HTR-8/SVneo (cell line): ENCODE data around the gene ZNF566.
"Not testable (repeated sequence)": the region's sequence is repeated elsewhere in the genome, so short reads cannot be mapped to it uniquely, and the experiment has no call there.

ENCODE experiments used
- DNase-seq: peaks from one replicate; pipeline ENCODE4 v3.0.0; 2011; ENCODE audit warnings: low spot score, mixed read lengths; ENCODE audit not compliant: insufficient read length
- FAIRE-seq: peaks from 2 replicates; lab custom pipeline; 2011; peaks lifted over from hg19 to GRCh38; lab: Jason Lieb, UNC

Gene ZNF566

DNA sequence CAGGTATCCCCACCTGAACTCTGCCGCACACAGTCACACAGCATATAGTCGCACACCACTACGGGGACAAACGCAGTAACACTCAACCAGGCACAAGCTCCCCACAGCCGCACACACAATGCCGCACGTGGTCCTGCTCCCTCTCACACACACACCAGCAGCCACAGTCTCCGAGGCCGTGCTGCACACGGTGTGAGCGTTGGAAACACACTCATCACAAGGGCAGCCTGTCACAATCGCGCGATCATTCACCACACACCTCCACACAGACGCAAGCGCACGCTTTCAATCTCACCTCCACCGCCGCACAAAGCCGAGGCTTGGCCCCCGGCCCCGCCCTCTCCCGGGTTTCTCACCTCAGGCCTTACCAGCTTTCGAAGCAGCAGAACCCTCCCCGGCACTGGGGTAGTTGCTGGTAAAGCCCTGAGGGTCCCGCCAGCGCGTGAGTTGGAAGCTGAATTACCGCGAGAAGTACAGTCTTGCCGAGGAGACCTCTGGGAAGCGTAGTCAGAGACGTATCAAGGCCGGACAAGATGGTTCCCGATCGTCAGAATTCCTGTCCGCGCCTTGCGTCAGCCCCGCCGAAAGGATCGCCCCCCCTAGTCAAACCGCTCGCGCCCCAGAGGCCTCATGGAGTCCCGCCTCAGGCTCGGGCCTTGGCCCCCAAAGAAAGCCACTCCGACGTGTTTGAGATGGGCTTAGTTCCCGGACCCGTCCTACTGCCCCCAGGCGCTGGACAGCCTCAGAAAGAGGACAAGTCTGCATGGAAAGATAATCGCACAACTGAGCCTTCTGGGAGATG lies at the start of gene ZNF566:
ZNF566 (minus strand) TSS at position 444 of the 802 bp plus-strand sequence. CDS start 13,004 bp downstream, outside the sequence.
- FAIRE-seq = peak; percentile 81
- DNase-seq = peak; percentile 97

DNA sequence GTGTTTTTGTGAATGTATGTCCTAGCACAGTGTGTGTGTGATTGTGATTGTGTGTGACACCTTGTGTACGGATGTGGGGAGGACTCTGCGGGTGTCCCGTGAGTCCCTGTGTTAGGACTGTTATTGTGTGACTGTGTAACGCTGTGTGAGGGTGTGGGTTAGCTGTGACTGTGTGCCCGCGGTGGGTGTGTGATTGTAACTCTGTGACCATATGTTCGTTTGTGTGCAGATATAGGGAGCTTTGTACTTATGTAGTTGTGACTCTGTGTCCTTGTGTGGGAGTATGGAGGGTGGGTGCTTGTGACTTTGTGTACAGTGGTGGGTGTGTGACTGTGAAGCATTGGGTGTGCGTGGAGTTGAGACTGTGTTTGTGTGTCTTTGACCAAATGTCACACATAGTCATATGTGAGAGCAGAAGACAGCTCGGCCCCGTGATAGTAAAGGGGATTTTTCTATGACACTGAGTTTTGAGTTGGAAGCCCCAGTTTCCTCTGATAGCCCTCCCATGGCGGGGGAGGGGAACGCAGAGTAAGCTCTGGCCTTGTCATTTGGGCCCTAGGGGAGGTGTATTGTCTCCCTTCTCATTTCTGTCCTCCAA lies 39.7 kb upstream of the ZNF566 start:
- no peak for FAIRE-seq
- DNase-seq = peak; percentile 7

DNA sequence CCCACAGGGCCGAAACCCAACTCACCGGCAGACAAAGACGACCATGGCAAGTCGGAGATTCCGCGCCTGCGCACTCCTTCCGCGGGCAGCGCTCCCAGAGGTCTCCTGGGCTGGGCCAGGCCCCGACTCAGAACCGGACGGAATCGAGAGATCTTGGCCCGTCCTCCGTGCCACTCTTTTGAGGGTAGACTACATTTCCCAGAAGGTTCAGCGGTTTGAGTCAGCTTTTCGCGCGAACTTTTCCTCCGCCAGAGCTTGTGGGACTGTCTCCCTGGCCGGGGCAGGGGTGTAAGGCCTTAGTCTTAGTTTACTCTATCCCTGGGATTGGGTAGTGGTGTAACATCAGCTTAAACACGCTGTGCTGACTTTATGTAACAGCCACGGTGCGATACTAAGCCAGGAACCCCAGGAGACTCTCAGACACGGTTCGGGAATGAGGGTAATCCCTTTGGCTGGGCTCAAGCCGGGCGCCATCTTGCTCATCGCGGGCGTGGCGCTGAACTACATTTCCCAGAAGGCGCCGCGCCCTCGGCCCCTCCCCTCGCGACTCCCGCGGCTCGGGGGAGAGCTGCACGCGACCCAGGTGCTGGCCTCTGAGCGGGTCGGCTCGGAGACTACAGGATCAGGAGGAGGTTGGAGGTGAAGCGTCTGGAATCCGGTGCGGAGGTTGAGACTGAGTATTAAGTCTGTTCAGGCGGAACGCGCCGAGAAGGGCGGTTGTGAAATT lies 39.0 kb upstream of the ZNF566 start, which contains the start of gene ZNF260:
ZNF260 (minus strand) TSS at position 78 of the 727 bp plus-strand sequence. CDS start 13,033 bp downstream, outside the sequence.
- DNase-seq (peak; percentile 91), FAIRE-seq (peak; percentile 38)

DNA sequence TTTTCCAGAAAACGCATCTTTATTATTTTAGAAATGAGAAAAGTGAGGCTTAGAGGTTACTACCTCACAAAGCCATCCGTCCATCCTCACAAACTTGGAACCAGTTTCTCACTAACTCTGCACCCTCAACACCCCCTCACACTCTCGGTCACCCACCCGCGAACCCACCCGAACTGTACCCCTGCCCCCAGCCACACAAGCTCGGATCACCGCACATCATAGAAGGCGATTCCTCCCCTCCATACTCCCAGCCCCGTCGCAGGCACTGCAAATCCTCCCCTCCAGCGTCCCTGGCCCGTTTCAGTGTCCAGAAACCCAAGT lies 38.5 kb upstream of the ZNF566 start:
- no peak for FAIRE-seq

DNA sequence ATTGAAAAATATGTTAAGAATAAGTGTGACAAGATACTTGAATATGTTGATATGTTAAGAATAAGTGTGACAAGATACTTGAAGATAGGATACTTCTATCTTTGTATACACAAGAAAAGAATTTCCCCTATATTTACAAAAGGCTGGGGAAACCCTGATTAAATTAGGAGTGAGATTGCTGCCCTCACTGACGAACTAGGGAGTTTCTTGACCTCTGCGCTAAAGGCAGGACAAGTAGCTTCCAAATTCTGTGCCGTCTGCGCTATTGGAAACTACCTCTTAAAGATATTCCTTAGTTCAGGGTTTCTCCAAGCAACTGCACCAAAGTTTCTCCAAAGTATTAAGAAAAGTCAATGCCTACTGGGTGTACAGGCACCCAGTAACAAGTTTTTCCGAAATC lies 38.0 kb upstream of the ZNF566 start:
- DNase-seq (no peak), FAIRE-seq (no peak)

More for the DNA sequence above, 38.5 kb upstream of the ZNF566 start:
- DNase-seq = no peak

DNA sequence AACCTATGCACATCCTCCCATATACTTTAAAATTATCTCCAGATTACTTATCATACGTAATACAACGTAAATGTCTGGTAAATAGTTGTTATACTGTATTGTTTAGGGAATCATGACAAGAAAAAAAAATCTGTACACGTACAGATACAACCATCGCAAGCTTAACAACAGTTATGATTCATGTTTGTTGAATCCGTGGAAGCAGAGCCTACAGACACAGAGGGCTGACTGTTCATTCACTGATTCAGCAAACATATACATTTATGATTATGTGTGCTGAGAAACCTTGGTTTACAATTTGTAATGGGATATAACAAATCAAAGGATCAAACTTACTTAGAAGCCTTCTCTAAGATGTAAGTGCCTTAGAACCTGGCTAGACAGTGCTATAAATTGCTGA lies 37.2 kb upstream of the ZNF566 start:
- no peak for FAIRE-seq
- no peak for DNase-seq

DNA sequence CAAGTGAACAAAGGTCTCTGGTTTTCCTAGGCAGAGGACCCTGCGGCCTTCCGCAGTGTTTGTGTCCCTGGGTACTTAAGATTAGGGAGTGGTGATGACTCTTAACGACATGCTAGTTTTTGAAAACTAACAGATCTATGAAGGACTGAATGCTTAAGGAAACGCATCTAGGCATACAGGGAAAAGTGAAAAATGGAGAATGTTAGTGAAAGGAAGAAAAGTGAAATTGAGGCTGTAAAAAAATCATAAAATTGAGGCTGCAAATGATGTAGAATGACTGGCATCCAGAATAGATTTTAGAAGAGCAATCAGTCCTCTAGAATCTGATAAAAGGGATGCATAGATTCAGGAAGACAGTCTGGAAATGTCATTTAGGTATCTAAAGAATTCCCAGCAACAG lies 35.3 kb upstream of the ZNF566 start:
- DNase-seq = no peak
- FAIRE-seq = no peak

DNA sequence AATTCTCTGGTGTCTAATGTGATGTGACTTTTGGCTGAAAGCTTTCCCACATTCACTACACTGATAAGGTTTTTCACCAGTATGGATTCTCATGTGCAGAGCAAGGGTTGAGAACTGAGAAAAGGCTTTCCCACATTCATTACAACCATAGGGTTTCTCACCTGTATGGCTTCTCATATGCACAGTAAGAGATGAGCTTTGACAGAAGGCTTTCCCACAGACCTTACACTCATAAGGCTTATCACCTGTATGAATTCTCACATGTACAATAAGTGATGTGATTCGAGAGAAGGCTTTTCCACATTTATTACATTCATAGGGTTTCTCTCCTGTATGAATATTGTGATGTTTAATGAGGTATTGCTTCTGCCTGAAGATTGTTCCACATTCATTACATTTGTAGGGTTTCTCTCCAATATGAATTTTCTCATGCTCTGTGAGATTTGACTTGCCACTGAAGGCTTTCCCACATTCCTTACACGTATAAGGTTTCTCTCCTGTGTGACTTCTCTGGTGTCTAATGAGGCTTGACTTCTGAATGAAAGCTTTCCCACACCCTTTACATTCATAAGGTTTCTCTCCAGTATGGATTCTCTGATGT lies 24.8 kb upstream of the ZNF566 start:
- FAIRE-seq = no peak
- DNase-seq = no peak

DNA sequence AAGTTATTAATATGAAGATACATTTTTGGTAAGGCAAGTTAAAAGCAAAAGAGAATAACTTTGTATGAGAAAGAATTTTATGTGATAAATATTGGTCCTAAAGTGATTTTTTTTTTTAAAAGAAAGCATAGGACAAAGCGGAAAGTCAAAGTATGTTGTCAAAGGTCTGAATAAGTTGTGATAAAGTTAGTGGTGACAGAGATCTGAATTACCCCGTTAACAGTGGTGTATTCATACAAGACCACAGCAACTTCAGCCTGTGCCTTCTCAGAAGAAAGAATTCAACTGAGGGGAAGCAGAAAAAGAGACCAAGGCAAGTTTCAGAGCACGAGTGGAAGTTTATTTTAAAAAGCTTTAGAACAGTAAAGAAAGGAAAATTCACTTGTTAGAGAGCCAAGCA lies 19.0 kb upstream of the ZNF566 start:
- no peak for FAIRE-seq
- no peak for DNase-seq

DNA sequence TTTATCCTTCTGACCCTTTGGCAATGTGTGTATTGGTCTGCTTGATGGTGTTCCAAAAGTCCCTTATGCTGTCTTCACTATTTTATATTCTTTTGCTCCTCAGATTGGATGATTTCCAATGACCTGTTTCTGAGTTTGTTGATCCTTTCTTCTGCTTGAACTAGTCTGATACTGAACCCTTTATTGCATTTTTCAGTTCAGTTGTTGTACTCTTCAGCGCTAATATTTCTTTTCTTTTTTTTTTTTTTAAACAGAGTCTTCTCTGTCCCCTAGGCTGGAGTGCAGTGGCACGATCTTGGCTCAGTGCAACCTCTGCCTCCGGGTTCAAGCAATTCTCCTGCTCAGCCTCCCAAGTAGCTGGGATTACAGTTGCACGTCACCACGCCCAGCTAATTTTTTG lies 12.6 kb upstream of the ZNF566 start:
- FAIRE-seq (no peak), DNase-seq (no peak)

DNA sequence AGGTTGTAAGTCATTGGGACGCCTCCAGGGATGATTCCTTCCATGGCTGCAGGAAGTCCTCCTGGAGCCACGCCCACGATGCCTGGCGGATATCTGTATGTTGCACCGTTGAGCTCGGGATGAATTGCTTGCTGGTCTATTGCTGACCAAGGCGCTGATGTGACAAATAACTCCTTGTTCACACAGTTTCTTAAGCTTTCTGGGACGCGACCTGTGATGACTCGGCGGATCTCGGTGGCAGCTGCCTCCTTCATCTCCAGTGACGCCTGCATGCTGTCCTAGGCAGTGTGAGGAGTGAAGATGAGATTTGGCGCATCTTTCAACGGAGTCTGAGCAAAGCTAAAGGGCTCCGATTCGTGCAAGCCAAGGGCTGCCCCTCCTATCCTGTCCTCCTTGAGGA lies 7.6 kb upstream of the ZNF566 start:
- no peak for DNase-seq
- peak; percentile 77 for FAIRE-seq

DNA sequence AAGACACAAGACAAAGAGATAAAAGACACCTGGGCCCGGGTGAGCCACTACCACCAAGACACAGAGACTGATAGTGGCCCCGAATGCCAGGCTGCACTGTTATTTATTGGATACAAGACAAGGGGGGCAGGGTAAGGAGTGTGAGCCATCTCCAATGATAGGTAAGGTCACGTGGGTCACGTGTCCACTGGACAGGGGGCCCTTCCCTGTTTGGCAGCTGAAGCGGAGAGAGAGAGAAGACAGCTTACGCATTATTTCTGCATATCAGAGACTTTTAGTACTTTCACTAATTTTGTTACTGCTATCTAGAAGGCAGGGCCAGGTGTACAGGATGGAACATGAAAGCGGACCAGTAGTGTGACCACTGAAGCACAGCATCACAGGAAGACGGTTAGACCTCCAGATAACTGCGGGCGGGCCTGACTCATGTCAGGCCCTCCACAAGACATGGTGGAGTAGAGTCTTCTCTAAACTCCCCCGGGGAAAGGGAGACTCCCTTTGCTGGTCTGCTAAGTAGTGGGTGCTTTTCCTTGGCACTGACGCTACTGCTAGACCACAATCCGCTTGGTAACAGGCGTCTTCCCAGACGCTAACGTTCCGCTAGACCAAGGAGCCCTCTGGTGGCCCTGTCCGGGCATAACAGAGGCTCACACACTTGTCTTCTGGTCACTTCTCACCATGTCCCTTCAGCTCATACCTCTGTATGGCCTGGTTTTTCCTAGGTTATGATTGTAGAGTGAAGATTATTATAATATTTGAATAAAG lies 3.5 kb upstream of the ZNF566 start:
- FAIRE-seq, DNase-seq: not testable (repeated sequence)

DNA sequence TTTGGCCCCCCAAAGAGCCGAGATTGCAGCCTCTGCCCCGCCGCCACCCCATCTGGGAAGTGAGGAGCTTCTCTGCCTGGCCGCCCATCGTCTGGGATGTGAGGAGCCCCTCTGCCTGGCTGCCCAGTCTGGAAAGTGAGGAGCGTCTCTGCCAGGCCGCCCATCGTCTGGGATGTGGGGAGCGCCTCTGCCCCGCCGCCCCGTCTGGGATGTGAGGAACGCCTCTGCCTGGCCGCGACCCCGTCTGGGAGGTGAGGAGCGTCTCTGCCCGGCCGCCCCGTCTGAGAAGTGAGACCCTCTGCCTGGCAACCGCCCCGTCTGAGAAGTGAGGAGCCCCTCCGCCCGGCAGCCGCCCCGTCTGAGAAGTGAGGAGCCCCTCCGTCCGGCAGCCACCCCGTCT lies 1.5 kb upstream of the ZNF566 start:
- FAIRE-seq, DNase-seq: not testable (repeated sequence)

DNA sequence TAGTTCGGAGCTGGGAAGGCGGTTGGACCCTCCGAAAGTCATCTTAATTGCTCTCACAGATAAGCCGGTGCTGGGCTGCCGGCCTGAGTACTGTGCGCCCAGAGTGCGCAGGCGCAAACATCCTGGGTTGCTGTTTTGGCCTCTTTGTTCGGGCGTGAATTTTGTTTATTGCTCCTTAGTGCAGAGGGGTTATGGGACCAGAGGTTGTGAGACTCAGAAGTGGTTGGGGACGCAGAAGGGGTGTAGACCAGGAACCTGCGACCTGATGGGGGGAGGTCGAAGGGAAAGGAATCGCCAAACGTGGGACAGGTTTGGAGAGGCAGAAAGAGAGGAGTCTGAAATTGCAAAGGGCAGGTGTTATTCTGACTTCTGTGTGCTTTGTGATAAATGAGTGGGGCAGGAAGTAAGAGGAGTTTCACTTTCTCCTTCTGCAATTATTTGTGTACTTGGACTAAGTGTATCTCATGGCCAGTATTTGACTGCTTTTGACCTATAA lies 607 bp upstream of the ZNF566 start:
- FAIRE-seq (no peak), DNase-seq (peak; percentile 94)

DNA sequence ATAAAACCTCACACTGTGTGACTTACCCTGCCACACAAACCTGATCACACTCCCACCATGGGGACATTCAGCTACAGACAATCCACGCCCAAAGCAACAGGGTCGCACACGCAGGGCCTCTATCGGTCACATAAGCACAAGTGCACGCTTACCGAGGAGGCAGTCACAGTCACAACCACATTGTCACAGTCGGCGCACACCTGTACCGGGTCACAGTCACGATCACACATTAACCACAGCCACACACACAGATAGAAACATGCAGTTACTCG lies 579 bp downstream of the ZNF566 start:
- FAIRE-seq = peak; percentile 42
- DNase-seq = peak; percentile 26

DNA sequence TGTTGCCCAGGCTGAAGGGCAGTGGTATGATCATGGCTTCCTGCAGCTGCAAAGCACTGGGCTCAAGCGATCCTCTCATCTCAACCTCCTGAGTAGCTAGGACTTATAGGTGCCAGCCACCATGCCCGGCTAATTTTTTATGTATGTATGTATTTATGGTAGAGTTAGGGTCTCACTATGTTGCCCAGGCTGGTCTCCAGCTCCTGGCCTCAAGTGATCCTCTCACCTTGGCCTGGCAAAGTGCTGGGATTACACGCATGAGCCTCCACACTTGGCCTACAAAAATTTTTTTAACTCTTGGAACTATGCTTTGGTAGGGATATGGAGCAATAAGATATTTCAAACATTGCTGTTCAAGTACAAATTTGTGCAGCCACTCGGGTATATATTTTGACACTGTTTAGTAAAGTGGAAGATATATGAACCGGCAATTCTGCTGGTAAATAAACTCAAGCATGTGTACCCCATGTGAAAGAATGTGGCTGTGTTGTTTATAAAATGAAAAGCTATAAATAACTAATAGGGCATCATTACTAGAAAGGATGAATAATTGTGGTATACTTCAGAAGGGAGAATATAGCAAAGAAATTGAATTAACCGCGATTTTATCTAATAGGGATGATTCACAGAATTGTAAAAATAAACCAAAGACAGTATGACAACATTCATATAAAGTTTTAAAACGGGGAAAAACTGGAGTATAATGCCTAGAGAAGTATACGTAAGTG lies 1.1 kb downstream of the ZNF566 start:
- no peak for FAIRE-seq
- DNase-seq = no peak

DNA sequence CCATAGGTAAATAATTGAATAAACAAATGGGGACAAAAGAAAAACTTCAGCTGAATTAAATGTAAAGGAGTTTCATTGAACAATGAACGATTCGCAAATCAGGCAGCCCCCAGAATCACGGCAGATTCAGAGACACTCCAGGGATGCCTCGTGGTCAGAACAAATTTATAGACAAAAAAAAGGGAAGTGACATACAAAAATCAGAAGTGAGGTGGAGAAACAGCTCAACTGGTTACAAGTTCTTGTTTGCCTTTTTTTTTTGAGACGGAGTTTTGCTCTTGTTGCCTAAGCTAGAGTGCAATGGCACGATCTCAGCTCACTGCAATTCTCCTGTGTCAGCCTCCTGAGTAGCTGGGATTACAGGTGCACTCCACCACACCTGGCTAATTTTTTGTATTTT lies 5.7 kb downstream of the ZNF566 start:
- no peak for FAIRE-seq

DNA sequence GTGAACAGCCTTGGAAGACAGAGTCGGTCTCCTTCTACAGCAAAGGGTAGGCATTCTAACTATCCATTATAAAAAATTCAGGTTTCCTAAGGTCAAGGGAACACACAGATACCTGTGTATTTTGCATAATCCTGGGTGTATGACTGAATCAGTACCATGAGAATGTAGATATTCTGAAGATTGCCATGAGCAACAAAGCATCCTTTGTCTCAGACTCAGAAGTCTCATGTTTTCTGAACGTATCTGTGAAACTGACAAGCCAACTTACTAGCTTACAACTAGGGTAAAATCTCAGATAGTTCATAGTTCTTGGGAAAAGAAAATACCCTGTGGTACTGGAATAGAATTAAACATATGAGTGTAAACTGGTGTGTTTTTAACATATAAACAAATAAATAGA lies 6.5 kb downstream of the ZNF566 start:
- no peak for FAIRE-seq

More for the DNA sequence above, 5.7 kb downstream of the ZNF566 start:
- no peak for DNase-seq

DNA sequence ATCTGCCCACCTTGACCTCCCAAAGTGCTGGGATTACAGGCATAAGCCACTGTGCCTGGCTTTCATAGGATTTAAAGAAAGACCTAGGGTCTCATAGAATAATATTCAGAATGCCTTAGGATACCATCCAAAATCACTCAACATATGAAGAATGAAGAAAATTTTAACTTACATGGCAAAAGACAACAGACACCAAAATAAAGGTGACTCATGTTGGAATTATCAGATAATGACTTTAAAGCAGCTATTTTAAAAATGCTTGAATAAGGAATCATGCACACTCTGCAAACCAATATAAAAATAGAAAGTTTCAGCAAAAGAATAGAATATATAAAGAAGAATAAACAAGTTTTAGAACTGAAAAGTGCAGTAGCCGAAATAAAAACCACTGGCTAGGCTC lies 29.3 kb downstream of the ZNF566 start:
- DNase-seq (no peak), FAIRE-seq (no peak)

More for the DNA sequence above, 6.5 kb downstream of the ZNF566 start:
- no peak for DNase-seq
